Measurements from ENCODE around the gene MAP6. TPM values are rescaled to one million over a fixed set of nuclear protein-coding genes. Genes with fewer than 3 reads are reported as not detected.

Gene MAP6
- polyA plus RNA-seq, 3 donors, result 7.7 to 10.6 (median 9.5) TPM

GRCh38 chr11:75667831-75668450 lies 897 bp downstream of the MAP6 start:
- no peak for DNase-seq (ENCODE audit: low read depth in 3 of 3, low spot score in 2 of 3)

DNA sequence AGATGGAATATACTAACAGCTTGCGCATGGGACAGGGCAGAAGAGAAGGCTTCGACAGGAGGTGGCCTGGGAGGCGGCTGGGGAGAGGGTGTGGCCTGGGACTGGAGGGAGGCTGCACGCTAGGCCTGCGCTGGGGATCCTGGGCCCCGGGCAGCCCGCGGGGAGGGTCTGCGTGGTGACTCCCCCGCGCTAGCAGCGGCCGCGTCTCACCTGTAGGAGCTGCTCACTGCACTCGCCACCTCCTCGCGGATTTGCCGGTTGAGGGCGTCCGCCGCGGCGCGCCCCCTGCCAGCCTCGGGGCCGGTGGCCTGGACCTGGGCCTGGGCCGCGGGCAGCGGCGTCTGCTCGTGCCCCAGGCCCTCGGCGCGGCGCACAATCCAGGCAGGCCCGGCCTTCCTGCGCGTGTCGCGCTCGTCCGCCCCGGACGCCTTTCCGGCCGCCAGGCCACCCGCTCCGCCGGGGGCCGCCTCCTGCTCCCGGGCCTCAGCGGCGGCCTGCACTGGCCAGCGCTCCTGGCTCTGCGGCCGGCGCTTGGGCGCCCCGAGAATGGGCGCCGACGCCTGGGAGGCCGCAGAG lies 1.5 kb downstream of the MAP6 start:
- no peak for DNase-seq (ENCODE audit: low read depth in 3 of 3, low spot score in 2 of 3)

DNA sequence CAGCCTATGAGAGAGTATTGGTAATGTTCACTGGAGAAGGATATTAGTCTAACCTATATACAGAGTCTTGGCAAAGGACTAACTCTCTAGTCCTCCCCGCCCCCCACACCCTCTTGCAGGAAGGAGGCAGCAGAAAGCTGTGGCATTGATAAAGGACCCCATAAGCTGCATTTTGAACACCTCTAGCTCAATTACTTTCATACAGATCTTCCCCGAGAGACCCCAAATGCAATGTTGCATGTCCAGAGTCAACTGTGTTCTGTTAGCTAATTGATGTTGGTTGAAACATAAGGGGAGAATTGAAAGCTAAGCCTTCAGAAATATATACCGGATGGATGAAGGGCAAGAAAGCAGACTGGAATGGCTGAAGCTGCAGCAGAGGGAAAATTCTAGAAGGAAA lies 2.8 kb downstream of the MAP6 start:
- DNase-seq (ENCODE audit: low read depth in 3 of 3, low spot score in 2 of 3), result no peak

DNA sequence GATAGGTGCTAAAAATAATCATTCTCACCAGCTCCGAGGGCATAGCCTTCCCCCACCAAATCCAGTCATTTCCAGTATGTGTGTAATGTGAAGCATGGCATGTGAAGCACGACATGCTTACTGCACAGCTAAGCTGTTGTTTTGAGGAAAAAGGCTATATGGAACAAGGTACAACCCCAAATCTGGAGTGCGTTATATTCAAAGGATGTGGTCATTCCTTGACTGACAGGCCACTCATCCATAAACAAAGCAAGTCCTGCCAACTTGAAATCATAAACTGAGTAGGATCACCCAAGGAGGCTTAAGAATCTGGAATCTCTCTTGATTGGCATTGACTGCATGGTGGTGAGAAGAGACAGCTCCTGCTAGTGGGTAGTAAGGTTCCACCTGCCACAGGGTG lies 3.7 kb downstream of the MAP6 start:
- no peak for DNase-seq (ENCODE audit: low read depth in 3 of 3, low spot score in 2 of 3)

DNA sequence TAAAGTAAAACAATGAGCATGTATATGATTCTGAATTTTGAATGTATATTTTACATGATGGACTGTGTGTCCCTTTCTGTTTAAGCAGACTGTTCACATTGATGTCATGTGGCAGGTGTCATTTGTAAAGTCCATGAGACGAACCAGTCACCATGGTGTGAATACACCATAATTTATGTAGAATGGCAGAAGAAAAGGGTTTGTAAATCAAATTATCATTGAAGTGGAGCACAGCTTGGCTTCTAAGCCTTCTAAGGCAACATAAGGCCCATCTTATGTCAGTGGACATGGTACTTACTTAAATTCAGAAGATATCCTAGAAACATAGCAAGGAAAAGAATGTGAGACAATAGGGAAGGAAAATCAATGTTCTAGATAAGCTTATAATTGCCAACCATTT lies 4.4 kb downstream of the MAP6 start:
- no peak for DNase-seq (ENCODE audit: low read depth in 3 of 3, low spot score in 2 of 3)

GRCh38 chr11:75663808-75664207 lies 5.0 kb downstream of the MAP6 start:
- DNase-seq (ENCODE audit: low read depth in 3 of 3, low spot score in 2 of 3), result no peak

- DNase-seq (ENCODE audit: low read depth in 3 of 3, low spot score in 2 of 3), result no peak
Measured at GRCh38 chr11:75659836-75660235, 9.0 kb downstream of the MAP6 start.

DNA sequence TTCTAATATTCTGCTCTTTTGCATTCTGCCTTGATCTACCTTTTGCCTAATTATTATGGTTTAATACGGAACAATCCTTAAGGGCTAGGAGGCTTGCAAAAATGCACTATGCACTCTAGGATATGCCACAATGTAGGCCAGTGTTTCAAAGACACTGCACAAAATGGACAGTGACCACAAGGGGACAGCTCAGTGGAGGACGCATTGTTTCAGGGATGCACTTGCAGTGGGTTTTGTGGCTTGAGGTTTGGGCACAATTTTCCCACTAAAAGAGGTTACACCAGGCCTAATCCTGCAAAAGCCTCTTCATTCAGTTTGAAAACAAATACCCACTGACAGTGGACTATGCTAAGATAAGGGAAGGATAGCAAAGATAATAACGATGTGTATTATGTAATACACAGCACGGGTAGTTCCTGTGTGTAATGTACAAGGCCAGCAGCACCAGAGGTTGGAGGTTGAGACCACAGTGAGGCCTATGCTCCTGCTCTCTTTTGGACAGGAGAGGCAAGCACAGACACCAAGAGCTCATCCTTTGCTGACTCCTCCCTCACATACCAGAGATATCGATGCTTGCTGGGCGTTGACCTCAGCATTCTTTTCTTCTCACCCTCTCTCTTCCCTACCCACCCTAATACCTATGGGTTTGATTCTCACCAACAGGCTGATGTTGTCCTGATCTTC lies 12.7 kb downstream of the MAP6 start:
- no peak for DNase-seq (ENCODE audit: low read depth in 3 of 3, low spot score in 2 of 3)

DNA sequence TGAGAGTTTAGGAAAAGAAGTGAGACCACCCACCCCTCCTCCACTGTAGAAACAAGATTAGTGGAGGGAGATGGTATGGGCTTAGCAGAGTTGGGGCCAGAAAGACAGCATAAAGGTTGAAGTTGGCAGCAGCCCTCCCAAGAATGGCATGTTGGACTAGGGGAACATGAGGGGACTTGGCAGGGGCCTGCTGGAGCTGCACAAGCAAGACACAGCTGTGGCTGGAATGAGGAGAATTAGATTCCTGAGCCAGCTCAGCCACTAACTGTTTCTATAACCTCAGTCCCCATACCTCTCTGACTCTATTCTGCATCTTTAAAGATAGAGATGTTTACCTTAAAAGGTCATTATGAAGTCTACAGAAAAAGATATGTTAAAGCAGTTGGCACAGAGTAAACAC lies 13.2 kb downstream of the MAP6 start:
- no peak for DNase-seq (ENCODE audit: low read depth in 3 of 3, low spot score in 2 of 3)

DNA sequence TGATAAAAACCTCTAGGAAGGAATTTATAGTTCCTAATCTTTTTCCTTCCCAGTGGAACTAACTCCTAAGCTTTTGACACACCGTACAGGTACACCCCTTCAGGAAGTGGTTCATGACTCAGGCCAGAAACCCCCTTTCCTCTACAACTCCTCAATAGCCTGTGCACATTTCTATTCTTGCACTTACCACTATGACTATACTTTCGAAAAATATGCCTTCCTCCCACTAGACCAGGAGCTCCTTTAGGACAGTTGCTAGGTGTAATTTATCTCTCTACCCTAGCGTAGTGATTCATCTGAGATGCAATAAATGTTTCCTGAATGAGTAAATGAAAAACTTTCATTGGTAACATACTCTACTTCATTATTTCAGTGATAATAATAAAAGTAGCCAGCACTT lies 14.5 kb downstream of the MAP6 start:
- no peak for DNase-seq (ENCODE audit: low read depth in 3 of 3, low spot score in 2 of 3)

DNA sequence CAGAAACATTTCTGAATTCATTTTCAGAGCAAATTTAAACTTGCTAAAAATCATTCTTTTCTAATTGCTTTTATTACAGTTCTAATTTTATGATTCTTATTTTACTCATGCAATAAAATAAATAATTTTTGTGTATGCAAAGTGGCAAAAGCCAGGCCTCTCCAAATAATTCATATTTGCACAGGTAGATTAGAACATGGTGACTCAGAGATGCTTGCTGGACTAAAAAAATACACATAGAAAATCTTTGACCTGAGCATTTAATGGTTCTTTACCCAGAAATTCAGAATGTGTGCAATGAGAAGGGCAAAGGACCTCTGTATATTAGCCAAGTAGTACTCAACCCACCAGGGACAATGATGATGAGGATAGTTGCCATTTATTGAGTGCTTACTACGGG lies 15.3 kb downstream of the MAP6 start:
- DNase-seq (ENCODE audit: low read depth in 3 of 3, low spot score in 2 of 3), result no peak

DNA sequence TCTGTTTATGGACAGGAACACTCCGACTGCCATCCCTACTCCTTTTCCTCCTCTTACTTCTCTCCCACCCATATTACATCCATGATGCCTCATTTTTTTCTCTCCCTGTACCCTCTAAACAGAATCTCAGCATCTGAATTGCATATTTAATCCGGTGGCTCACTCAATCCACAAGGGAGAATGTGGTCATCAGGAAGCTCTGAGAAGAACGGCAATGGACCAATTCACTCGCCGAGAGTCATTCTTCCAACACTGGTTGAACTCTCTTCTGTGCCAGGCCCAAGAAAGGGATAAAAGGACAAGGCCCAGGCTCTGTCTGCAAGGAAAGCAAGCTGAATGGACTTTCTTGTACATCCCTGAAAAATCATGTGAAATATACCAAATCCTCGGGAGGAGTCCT lies 15.9 kb downstream of the MAP6 start:
- no peak for DNase-seq (ENCODE audit: low read depth in 3 of 3, low spot score in 2 of 3)

DNA sequence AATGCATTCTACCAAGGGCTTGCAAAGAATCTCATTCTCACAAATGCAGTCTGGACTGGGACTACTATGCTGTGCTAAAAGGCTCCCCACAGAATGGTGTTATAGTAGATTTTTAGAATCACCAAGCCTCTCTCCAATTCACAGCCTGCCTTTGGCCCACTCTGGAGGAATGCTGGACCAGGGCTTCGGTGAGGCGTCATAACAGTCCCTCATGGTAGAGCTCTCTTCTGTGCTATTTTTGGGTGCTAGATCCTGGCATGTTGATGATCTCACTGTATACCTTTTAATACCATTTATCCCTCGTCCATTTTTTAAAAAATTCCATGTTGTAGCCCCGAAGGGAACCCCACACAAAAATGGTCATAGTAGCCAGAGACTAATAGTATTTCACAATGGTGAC lies 17.6 kb downstream of the MAP6 start:
- DNase-seq (ENCODE audit: low read depth in 3 of 3, low spot score in 2 of 3), result no peak

GRCh38 chr11:75650167-75650723 lies 18.6 kb downstream of the MAP6 start:
- no peak for DNase-seq (ENCODE audit: low read depth in 3 of 3, low spot score in 2 of 3)

- DNase-seq (ENCODE audit: low read depth in 3 of 3, low spot score in 2 of 3), result no peak
Measured at GRCh38 chr11:75644946-75645345, 23.9 kb downstream of the MAP6 start.

DNA sequence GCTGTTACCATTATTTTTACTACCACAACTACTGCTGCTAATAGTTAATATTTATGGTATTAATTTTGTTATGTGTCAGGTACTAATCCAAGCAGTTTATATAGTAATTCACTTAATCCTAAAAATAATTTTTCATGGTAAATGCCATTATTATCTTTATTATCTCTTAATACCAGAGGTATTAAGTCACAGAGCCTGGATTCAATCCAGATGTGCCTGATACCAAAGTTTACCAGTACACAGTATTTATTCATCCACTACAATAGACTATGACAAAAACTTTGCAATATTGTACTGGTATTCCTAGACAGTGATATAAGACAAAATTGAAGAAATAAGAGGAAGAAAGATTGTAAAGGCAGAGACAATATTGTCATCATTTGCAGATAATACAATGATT lies 24.5 kb downstream of the MAP6 start:
- no peak for DNase-seq (ENCODE audit: low read depth in 3 of 3, low spot score in 2 of 3)

DNA sequence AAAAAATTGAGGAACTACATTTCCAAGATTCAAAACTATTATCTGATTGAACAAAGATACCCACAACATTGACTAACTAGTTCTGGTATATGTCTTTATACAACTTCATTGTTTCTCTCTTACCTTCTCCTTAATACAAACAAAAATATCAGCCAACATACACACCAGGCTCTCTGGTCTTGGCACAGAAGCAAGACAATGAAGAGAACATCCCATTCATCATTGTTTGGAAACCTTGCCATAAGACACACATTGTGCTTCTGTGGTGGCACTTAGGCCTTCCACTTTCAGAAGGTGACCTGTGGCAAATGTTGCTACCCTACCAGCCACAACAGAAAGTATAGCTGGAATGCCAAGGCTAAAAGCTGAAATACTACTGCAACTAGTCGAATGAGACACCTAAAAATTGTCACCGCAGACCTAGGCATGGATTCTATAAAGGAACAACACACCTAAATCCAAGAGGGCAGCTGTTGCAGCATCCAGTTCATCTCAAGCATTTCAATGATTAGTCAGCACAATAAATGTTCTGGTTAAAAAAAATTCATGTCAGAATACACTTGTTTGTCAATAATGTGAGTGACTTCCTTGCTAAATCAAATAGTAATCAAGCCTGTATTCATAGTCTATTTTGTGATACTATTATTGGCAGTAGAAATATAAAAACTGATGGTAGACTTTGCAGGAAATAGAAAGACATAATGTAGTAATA lies 26.3 kb downstream of the MAP6 start:
- DNase-seq (ENCODE audit: low read depth in 3 of 3, low spot score in 2 of 3), result no peak

DNA sequence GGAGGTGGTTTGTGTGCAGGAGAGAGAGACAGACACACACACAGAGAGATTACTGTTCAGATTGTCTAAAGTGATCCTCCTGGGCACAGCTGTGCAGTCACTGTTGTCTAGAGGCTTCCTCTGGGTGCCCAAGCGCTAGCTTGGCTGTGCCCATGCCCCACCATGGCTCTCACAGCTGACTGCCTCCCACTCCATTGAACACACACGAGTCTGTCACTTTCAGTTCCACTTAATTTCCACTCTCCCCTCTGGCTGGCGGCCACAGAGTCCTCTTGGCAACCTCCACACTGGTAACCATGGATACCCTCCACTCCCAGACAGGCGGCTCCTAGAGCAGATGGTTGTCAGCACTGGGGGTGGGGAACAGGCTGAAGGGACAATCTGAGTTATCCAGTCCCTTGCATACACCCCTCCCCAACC lies 29.1 kb downstream of the MAP6 start:
- DNase-seq (ENCODE audit: low read depth in 3 of 3, low spot score in 2 of 3), result peak; percentile 47 to 65 (median 64)

GRCh38 chr11:75637998-75638397 lies 30.8 kb downstream of the MAP6 start:
- no peak for DNase-seq (ENCODE audit: low read depth in 3 of 3, low spot score in 2 of 3)

- peak in 1 of 3 donors; percentile 13 for DNase-seq (ENCODE audit: low read depth in 3 of 3, low spot score in 2 of 3)
Measured at GRCh38 chr11:75635066-75635862, 33.6 kb downstream of the MAP6 start.
